Right renal cortex interstitium (tissue), 3 donors: ENCODE measurements around the gene TEX47. TPM values are rescaled to one million over a fixed set of nuclear protein-coding genes. Genes with fewer than 3 reads are reported as not detected.

ENCODE experiments used
- DNase-seq, 3 donors: peaks; one replicate each; pipeline ENCODE4 v3.0.0-alpha.2; 2013; ENCODE audit warnings: low read depth in 3 of 3, low spot score in 2 of 3
- polyA plus RNA-seq, 3 donors: library from polyadenylated mRNA; unstranded; fragments of 120-200 nt; gene quantifications; one replicate each; pipeline ENCODE4 v1.2.1, GENCODE V29; 2013; ENCODE audit not compliant: insufficient read length in 3 of 3

Gene TEX47
- polyA plus RNA-seq, 3 donors, result not detected

GRCh38 chr7:88756802-88757201 is 38.7 kb downstream of the TEX47 start:
- DNase-seq, result no peak

GRCh38 chr7:88746126-88746525 is 49.4 kb downstream of the TEX47 start:
- DNase-seq, result no peak

Other genes starting within 250 kb of the TEX47 start
- under 1 TPM; 0.28 to 0.46 (median 0.43) TPM for gene ZNF804B, start 36.0 kb downstream of the TEX47 start, polyA plus RNA-seq